GM12875 (cell line): ENCODE data around the gene MTHFD1L.
"Not testable (repeated sequence)": the region's sequence is repeated elsewhere in the genome, so short reads cannot be mapped to it uniquely, and the experiment has no call there.

Source experiments
- H3K4me3 ChIP-seq: one replicate; pipeline ENCODE4 v1.5.1; 2011; ENCODE audit warnings: low read depth, low read length, control low read depth
- CTCF ChIP-seq: IDR thresholded peaks from 2 replicates; pipeline ENCODE4 v1.5.1; 2011; ENCODE audit warnings: low read depth, mild to moderate bottlenecking, control low read depth, inconsistent platforms, low read length, moderate library complexity, borderline replicate concordance; ENCODE audit not compliant: insufficient read depth

The MTHFD1L gene

GRCh38 chr6:150865406-150866146, at the start of gene MTHFD1L:
Gene MTHFD1L (plus strand): TSS chr6:150865702. CDS start chr6:150865823, 121 bp downstream.
- peak within 1 kb of the TSS; percentile 69 for H3K4me3 ChIP-seq
- peak; percentile 55 for TF ChIP-seq CTCF

GRCh38 chr6:150816554-150816953, 48.9 kb upstream of the MTHFD1L start:
- H3K4me3 ChIP-seq: not testable (repeated sequence)

GRCh38 chr6:150822932-150823331, 42.6 kb upstream of the MTHFD1L start:
- H3K4me3 ChIP-seq: no peak overlapping the region
- no peak for TF ChIP-seq CTCF

GRCh38 chr6:150826788-150827187, 38.7 kb upstream of the MTHFD1L start:
- no peak overlapping the region for H3K4me3 ChIP-seq
- TF ChIP-seq CTCF: no peak

- not testable (repeated sequence) for H3K4me3 ChIP-seq
Measured at GRCh38 chr6:150828107-150828506, 37.4 kb upstream of the MTHFD1L start.

GRCh38 chr6:150830439-150831165, 34.9 kb upstream of the MTHFD1L start:
- no peak for TF ChIP-seq CTCF
- no peak overlapping the region for H3K4me3 ChIP-seq

GRCh38 chr6:150831577-150831976, 33.9 kb upstream of the MTHFD1L start:
- no peak for TF ChIP-seq CTCF
- H3K4me3 ChIP-seq: no peak overlapping the region

- no peak for TF ChIP-seq CTCF
- H3K4me3 ChIP-seq: no peak overlapping the region
Measured at GRCh38 chr6:150835620-150836019, 29.9 kb upstream of the MTHFD1L start.
